ENCODE data around the gene DIPK1C.

Gene DIPK1C

GRCh38 chr18:74416124-74416523 is 41.0 kb downstream of the DIPK1C start:
- DNase-seq = no peak

GRCh38 chr18:74414953-74415515 is 42.1 kb downstream of the DIPK1C start:
- no peak for DNase-seq

GRCh38 chr18:74413836-74414235 is 43.3 kb downstream of the DIPK1C start:
- DNase-seq = no peak

GRCh38 chr18:74412116-74412880 is 44.8 kb downstream of the DIPK1C start:
- no peak for DNase-seq

- DNase-seq = no peak
Observed at GRCh38 chr18:74411475-74411874, 45.6 kb downstream of the DIPK1C start.

- DNase-seq = no peak
Observed at GRCh38 chr18:74410441-74410992, 46.6 kb downstream of the DIPK1C start.

GRCh38 chr18:74407888-74408287 is 49.2 kb downstream of the DIPK1C start:
- DNase-seq = no peak

GRCh38 chr18:74402806-74403433 is 54.2 kb downstream of the DIPK1C start:
- DNase-seq = no peak

GRCh38 chr18:74400813-74401212 is 56.3 kb downstream of the DIPK1C start:
- no peak for DNase-seq

GRCh38 chr18:74399091-74399887 is 57.8 kb downstream of the DIPK1C start:
- no peak for DNase-seq

GRCh38 chr18:74397572-74397971 is 59.5 kb downstream of the DIPK1C start:
- no peak for DNase-seq

GRCh38 chr18:74396171-74397169 is 60.6 kb downstream of the DIPK1C start:
- DNase-seq = no peak

- DNase-seq = no peak
Observed at GRCh38 chr18:74395648-74396154, 61.4 kb downstream of the DIPK1C start.

- no peak for DNase-seq
Observed at GRCh38 chr18:74395006-74395405, 62.1 kb downstream of the DIPK1C start.

- DNase-seq = no peak
Observed at GRCh38 chr18:74392323-74392722, 64.8 kb downstream of the DIPK1C start.

GRCh38 chr18:74390900-74391299 is 66.2 kb downstream of the DIPK1C start:
- DNase-seq = no peak

GRCh38 chr18:74389991-74390390 is 67.1 kb downstream of the DIPK1C start:
- no peak for DNase-seq

GRCh38 chr18:74389171-74389927 is 67.8 kb downstream of the DIPK1C start:
- DNase-seq = no peak

- DNase-seq = no peak
Observed at GRCh38 chr18:74388227-74388626, 68.9 kb downstream of the DIPK1C start.

- DNase-seq = no peak
Observed at GRCh38 chr18:74387383-74387782, 69.7 kb downstream of the DIPK1C start.
